WI38 (cell line): ENCODE results near the gene GLRA3.

Source experiments
- H3K4me3 ChIP-seq: 2 replicates; pipeline ENCODE4 v1.5.1; 2011; ENCODE audit warnings: low read depth, mild to moderate bottlenecking, control low read depth, low read length
- CTCF ChIP-seq: IDR thresholded peaks from 2 replicates; pipeline ENCODE4 v1.5.1; 2012; ENCODE audit warnings: low read depth, mild to moderate bottlenecking, control low read depth, low read length

Gene GLRA3

DNA sequence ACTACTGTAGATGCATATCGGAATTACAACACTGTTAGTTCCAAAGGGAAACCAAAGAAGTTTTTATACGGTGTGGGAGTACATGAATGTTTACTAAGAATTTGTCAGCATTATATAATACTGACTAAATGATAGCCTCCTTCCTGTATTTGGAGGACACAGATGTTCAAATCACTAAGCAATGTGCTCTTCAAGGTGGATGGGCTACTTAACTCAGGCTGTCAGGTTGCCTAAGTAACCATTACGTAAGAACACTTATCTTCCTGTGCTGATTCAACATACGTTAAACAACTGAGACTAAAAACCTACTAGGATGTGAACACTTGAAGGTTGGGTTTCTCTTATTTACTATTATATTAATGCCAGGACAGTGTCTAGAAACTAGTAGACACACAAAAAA lies 224.8 kb downstream of the GLRA3 start:
- H3K4me3 ChIP-seq: no peak overlapping the region
- no peak for TF ChIP-seq CTCF

GRCh38 chr4:174600391-174600790 lies 228.7 kb downstream of the GLRA3 start:
- TF ChIP-seq CTCF: no peak
- H3K4me3 ChIP-seq: no peak overlapping the region

- TF ChIP-seq CTCF: no peak
- no peak overlapping the region for H3K4me3 ChIP-seq
Measured at GRCh38 chr4:174598800-174599199, 230.2 kb downstream of the GLRA3 start.

- no peak for TF ChIP-seq CTCF
- no peak overlapping the region for H3K4me3 ChIP-seq
Measured at GRCh38 chr4:174596513-174596912, 232.5 kb downstream of the GLRA3 start.

GRCh38 chr4:174595141-174595929 lies 233.7 kb downstream of the GLRA3 start:
- no peak overlapping the region for H3K4me3 ChIP-seq
- no peak for TF ChIP-seq CTCF

DNA sequence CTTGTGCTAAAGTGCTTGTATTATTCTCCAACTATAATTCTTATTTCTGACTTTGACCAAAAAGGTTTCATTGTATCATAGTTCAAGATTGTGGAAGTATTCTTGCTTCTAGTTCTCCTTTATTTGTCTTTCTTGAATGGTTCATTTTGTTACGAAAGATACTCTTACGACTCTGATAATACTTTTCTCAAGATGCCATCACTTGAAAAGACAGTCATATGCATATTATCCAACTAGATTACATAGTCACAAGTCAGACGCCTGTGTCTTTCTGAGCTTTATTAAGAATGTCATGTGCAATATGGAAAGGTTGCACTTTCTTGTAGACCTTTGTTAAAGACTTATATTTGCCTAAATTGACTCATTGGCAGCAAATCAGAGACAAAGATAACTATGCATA lies 235.3 kb downstream of the GLRA3 start:
- TF ChIP-seq CTCF: no peak

DNA sequence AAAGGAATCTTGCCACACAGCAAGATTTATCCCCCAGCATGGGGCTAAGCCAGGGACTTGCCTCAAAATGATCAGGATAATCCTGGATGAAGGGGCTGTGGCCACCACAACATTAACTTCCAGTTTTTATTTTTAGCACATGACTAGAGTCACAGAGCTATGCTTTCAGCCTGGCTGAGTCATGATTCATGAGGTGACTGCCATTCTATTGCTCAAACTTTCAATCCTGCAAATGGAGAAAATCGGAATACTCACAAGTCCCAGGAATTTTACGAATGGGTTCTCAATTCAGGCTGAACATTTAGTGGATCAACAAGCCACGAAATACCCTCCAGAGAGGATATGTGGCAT lies 236.1 kb downstream of the GLRA3 start:
- H3K4me3 ChIP-seq: no peak overlapping the region
- TF ChIP-seq CTCF: no peak

More for the DNA sequence above, 235.3 kb downstream of the GLRA3 start:
- no peak overlapping the region for H3K4me3 ChIP-seq
